Subcutaneous adipose tissue (tissue), 4 donors: Measurements from ENCODE around the gene FAM53B. TPM values are rescaled to one million over a fixed set of nuclear protein-coding genes. Genes with fewer than 3 reads are reported as not detected.

Experiments used
- total RNA-seq, 4 donors: library from RNA; depleted of rRNA; stranded (reverse); fragments of >200 nt; gene quantifications; one replicate each; pipeline ENCODE4 v1.1.0, GENCODE V29; 2016
- TF ChIP-seq, protein P1 (sequence below): fragments of 450-650 bp; IDR thresholded peaks from one replicate; pipeline ENCODE4 v1.5.1; 2016; ENCODE audit warnings: low read depth, mild to moderate bottlenecking, control low read depth, antibody characterized with exemption, moderate library complexity

FAM53B gene
- total RNA-seq, 4 donors from 2014 or later = 13.5 to 39.2 (median 29.5) TPM

- TF ChIP-seq, protein P1, sequence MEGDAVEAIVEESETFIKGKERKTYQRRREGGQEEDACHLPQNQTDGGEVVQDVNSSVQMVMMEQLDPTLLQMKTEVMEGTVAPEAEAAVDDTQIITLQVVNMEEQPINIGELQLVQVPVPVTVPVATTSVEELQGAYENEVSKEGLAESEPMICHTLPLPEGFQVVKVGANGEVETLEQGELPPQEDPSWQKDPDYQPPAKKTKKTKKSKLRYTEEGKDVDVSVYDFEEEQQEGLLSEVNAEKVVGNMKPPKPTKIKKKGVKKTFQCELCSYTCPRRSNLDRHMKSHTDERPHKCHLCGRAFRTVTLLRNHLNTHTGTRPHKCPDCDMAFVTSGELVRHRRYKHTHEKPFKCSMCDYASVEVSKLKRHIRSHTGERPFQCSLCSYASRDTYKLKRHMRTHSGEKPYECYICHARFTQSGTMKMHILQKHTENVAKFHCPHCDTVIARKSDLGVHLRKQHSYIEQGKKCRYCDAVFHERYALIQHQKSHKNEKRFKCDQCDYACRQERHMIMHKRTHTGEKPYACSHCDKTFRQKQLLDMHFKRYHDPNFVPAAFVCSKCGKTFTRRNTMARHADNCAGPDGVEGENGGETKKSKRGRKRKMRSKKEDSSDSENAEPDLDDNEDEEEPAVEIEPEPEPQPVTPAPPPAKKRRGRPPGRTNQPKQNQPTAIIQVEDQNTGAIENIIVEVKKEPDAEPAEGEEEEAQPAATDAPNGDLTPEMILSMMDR = no peak
Observed at GRCh38 chr10:124632064-124632531, 112.1 kb downstream of the FAM53B start.

DNA sequence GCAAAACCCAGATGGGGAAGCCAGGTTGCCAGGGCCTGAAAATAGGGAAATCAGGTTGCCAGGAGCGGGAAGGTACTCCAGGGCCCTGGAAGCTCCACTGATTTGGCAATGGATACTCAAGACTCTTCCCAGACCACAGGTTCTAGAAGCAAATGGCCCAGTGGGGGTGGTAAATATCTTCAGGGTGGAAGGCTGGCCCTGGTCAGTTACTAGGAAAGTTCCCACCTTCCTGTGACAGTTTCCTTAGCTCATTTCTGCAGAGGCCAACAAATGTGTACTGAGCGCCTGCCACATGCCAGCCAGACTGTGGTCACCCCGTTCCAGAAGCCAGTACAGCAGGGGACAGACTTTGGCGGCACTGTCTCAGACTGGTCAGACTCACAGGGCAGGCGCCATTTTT is 113.6 kb downstream of the FAM53B start:
- TF ChIP-seq, protein P1 = no peak

GRCh38 chr10:124629842-124630241 is 114.3 kb downstream of the FAM53B start:
- TF ChIP-seq, protein P1 = no peak

DNA sequence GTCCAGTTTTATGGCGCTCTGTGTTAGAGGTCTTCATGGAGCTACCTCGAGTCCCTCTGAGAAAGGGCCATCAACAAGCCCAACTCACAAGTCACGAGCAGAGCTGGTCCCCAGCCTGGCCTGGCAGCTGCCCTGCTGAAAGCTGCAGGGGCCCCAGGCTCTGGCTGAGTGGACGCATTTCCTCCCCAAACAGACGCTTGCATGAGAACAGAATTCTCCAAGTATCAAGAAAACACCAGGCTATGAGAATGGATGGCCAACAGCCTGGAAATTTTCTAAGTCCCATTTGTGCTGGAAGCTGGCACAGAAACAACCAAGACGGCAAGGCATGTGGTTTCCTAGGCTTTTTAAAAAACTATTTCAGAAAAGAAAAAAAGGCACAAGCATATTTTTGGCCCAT is 114.8 kb downstream of the FAM53B start:
- TF ChIP-seq, protein P1 = no peak

DNA sequence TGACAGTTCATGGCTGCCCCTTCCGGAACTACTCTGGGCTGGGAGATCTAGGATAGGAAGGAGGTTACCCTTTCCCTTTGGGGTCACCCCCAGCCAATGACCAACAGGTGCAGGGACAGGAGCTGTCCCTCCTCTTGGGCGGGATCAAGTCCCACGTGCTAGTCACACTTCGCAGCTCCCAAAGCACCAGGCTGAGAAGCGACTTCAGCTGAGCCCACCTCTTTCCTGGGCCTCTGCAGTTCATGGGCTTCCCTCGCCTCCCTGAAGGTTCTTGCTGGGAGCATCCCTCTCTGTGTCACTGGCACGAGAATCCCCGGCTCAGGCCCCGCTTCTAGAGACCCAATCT is 115.5 kb downstream of the FAM53B start:
- TF ChIP-seq, protein P1 = no peak

GRCh38 chr10:124627866-124628675 is 116.1 kb downstream of the FAM53B start:
- TF ChIP-seq, protein P1 = no peak

DNA sequence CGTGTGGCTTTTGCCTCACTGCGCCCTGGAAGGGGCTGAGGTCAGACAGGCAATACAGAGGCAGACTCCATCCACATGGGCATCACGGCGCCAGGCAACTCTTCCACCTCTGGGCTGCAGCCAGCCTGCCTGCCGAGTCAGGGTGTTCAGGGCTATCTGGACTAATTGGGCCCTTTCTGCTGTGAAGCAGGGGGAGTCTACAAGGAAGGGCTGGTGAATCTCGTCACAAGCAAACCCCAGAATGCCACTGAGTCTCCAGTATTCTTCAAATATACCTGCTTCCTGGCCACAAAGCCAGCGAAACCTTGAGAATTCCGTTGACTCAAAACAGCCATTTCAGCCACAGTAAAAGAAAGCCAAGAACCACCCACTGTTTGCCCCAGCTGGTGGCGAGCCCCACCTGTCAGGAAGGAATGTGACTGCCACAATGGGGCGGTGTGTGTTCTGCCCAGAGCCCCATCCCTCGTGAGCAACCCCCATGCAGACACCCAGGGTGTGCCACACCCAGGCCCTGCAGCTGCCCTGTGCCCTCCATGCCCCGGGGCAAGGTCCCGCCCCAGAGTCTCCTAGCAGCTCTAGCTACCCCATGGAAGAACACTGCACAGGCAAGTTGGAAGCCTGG is 117.3 kb downstream of the FAM53B start:
- TF ChIP-seq, protein P1 = no peak
